ENCODE results near the gene SRRM4. TPM values are rescaled to one million over a fixed set of nuclear protein-coding genes. Genes with fewer than 3 reads are reported as not detected.

Gene SRRM4
- total RNA-seq, 1 donor from 2014 or later = 1.4 TPM

- TF ChIP-seq CTCF (conservative IDR thresholded peaks at IDR 0.05) = no peak
- peaks cover 3% of the 10 kb centered on the region for H3K27me3 Mint-ChIP-seq
- no peak for DNase-seq (ENCODE audit: extremely low spot score, unreplicated experiment)
- peak within 1 kb of the TSS; percentile 87 for H3K4me3 Mint-ChIP-seq
- peak within 1 kb of the TSS; percentile 88 for H3K27ac Mint-ChIP-seq
- H3K9me3 Mint-ChIP-seq = no peaks in the 10 kb centered on the region
- no peaks in the 10 kb centered on the region for H3K36me3 Mint-ChIP-seq
- peaks cover 40% of the 10 kb centered on the region for H3K4me1 Mint-ChIP-seq (ENCODE audit: unreplicated experiment)
Observed at GRCh38 chr12:119178544-119179334, 197.4 kb downstream of the SRRM4 start, which contains the start of gene HSPB8. Gene HSPB8, plus strand, starts transcription at chr12:119178931. Its CDS starts 382 bp downstream, at chr12:119179313.

DNA sequence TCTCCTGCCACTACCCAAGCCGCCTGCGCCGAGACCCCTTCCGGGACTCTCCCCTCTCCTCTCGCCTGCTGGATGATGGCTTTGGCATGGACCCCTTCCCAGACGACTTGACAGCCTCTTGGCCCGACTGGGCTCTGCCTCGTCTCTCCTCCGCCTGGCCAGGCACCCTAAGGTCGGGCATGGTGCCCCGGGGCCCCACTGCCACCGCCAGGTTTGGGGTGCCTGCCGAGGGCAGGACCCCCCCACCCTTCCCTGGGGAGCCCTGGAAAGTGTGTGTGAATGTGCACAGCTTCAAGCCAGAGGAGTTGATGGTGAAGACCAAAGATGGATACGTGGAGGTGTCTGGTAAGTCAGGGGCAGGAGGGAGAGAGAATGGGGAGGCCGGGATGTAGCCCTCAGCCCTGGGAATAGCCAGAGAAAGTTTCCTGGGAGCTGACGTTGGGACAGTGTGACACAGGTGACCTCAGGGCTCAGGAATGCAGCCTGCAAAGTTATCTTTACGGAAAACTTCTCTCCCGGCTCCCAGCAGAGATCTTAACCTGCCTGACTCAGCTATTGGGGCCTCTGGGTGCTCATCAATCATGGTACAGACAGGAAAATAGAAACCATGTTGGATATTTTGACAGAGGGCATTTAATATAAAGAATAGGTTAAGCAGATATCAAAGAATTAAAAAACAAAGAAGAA is 198.1 kb downstream of the SRRM4 start:
- no peak for DNase-seq (ENCODE audit: extremely low spot score, unreplicated experiment)
- Mint-ChIP-seq H3K4me3 (peak overlapping the region; percentile 87), H3K36me3 (no peaks in the 10 kb centered on the region), H3K27me3 (peaks cover 3% of the 10 kb centered on the region), H3K9me3 (no peaks in the 10 kb centered on the region), H3K4me1 (ENCODE audit: unreplicated experiment) (peaks cover 40% of the 10 kb centered on the region), H3K27ac (peak overlapping the region; percentile 88)
- no peak for TF ChIP-seq CTCF (conservative IDR thresholded peaks at IDR 0.05)

GRCh38 chr12:119180380-119181040 is 199.2 kb downstream of the SRRM4 start:
- H3K9me3 Mint-ChIP-seq = no peaks in the 10 kb centered on the region
- H3K27ac Mint-ChIP-seq = peak overlapping the region; percentile 88
- peak overlapping the region; percentile 87 for H3K4me3 Mint-ChIP-seq
- no peaks in the 10 kb centered on the region for H3K36me3 Mint-ChIP-seq
- no peak for TF ChIP-seq CTCF (conservative IDR thresholded peaks at IDR 0.05)
- H3K27me3 Mint-ChIP-seq = peaks cover 3% of the 10 kb centered on the region
- no peak for DNase-seq (ENCODE audit: extremely low spot score, unreplicated experiment)
- peaks cover 40% of the 10 kb centered on the region for H3K4me1 Mint-ChIP-seq (ENCODE audit: unreplicated experiment)

- Mint-ChIP-seq H3K4me1 (ENCODE audit: unreplicated experiment) (peaks cover 43% of the 10 kb centered on the region), H3K36me3 (no peaks in the 10 kb centered on the region), H3K9me3 (no peaks in the 10 kb centered on the region), H3K27me3 (peaks cover 2% of the 10 kb centered on the region), H3K4me3 (peak overlapping the region; percentile 87), H3K27ac (peak overlapping the region; percentile 88)
- no peak for DNase-seq (ENCODE audit: extremely low spot score, unreplicated experiment)
- no peak for TF ChIP-seq CTCF (conservative IDR thresholded peaks at IDR 0.05)
Observed at GRCh38 chr12:119181202-119181601, 199.9 kb downstream of the SRRM4 start.

DNA sequence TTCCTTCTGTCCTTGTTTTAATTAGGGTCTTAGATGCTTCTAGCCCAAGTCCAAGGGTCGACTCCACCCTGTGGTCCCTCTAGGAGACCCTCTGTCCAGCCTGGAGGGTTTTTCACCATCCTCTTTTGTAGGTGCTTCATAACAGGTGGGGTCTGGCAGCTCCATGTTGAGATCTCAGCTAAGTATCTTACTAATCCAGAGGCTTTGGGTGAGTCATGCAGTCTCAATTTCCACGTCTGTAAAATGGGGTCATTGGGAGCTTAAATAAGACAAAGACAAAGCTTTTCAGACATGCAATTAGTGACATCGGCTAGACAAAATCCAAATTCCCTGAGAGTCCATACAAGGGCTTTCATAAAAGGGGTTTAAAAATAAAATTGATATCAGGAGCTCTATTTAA is 200.6 kb downstream of the SRRM4 start:
- Mint-ChIP-seq H3K36me3 (no peaks in the 10 kb centered on the region), H3K4me3 (peak overlapping the region; percentile 87), H3K27ac (peak overlapping the region; percentile 88), H3K9me3 (no peaks in the 10 kb centered on the region), H3K27me3 (no peaks in the 10 kb centered on the region), H3K4me1 (ENCODE audit: unreplicated experiment) (peaks cover 43% of the 10 kb centered on the region)
- DNase-seq (ENCODE audit: extremely low spot score, unreplicated experiment) = no peak
- no peak for TF ChIP-seq CTCF (conservative IDR thresholded peaks at IDR 0.05)

Data from type B pancreatic cell (in vitro differentiated cells).